HepG2 (cell line): ENCODE measurements around the gene RELB. TPM values are rescaled to one million over a fixed set of nuclear protein-coding genes. Genes with fewer than 3 reads are reported as not detected.

ENCODE experiments used
- ATAC-seq: fragments of 200-7000 bp; cut with Tn5 transposase; 3 replicates; pipeline ENCODE4 v1.9.1; 2020; ENCODE audit warnings: mild to moderate bottlenecking, moderate library complexity
- BruUV-seq: library from RNA; stranded (reverse); fragments of 400-500 nt; replicated peaks from 2 replicates; lab custom pipeline; 2021; lab: Mats Ljungman, UMichigan
- CTCF ChIA-PET: fragments of 300-600 bp; formaldehyde crosslinking; extraction: SDS; loops from one replicate; lab custom pipeline; 2021; ENCODE audit warnings: low total read pairs, inconsistent platforms, low intra/inter-chr PET ratio; lab: Yijun Ruan, JAX
- POLR2A ChIA-PET: fragments of 350-600 bp; sonication (Branson Sonifier 250); formaldehyde crosslinking; loops from one replicate; lab custom pipeline; 2020; ENCODE audit warnings: antibody characterized with exemption, inconsistent platforms; lab: Yijun Ruan, JAX
- DNase-seq: peaks from one replicate; pipeline ENCODE4 v3.0.0-alpha.2; 2015; ENCODE audit warnings: low spot score
- FAIRE-seq: peaks from 3 replicates; lab custom pipeline; 2011; peaks lifted over from hg19 to GRCh38; lab: Jason Lieb, UNC
- H2AFZ ChIP-seq: one replicate; pipeline ENCODE4 v1.6.1; 2011; ENCODE audit warnings: low read length, inconsistent platforms
- H3K27ac ChIP-seq: fragments of 300-600 bp; 3 replicates; pipeline ENCODE4 v1.8.0; 2011; ENCODE audit warnings: mixed run types, mild to moderate bottlenecking, mixed read lengths, low read length, inconsistent platforms; ENCODE audit not compliant: insufficient read depth; ENCODE audit errors: extremely low read length
- H3K27me3 ChIP-seq, 2 experiments: fragments of 200-600 bp in 1 of 2; 2 replicates in 1 of 2; 3 replicates in 1 of 2; pipeline versions ENCODE4 v1.6.0 to v1.8.0; 2011; ENCODE audit warnings: low read length in 2 of 2, mild to moderate bottlenecking in 2 of 2, moderate library complexity in 2 of 2, inconsistent platforms in 1 of 2; ENCODE audit not compliant: insufficient read depth in 2 of 2, control insufficient read depth in 1 of 2
- H3K36me3 ChIP-seq, 2 experiments: fragments of 200-600 bp in 1 of 2; replicated peaks in 1 of 2; 2 replicates in 1 of 2; 3 replicates in 1 of 2; pipeline versions ENCODE4 v1.5.1 to v1.8.0; 2011; ENCODE audit warnings: low read length in 2 of 2, inconsistent platforms in 1 of 2; ENCODE audit not compliant: insufficient read depth in 2 of 2, control insufficient read depth in 1 of 2
- H3K4me1 ChIP-seq: 2 replicates; pipeline ENCODE4 v1.5.1; 2012; ENCODE audit warnings: low read length, inconsistent platforms; ENCODE audit not compliant: insufficient read depth
- H3K4me2 ChIP-seq: 2 replicates; pipeline ENCODE4 v1.6.0; 2011; ENCODE audit warnings: low read depth, low read length, inconsistent platforms
- H3K4me3 ChIP-seq, 3 experiments: fragments of 200-600 bp in 1 of 3; sonication (generic), shearing (Covaris generic) in 1 of 3; replicated peaks in 1 of 3; 2 replicates each; pipeline ENCODE4 v1.5.1; 2011 to 2016; ENCODE audit warnings: low read length in 3 of 3, inconsistent platforms in 2 of 3, low read depth in 2 of 3, mild to moderate bottlenecking in 2 of 3, control low read depth in 1 of 3, mixed read lengths in 1 of 3; ENCODE audit not compliant: insufficient read depth in 1 of 3
- H3K79me2 ChIP-seq: one replicate; pipeline ENCODE4 v1.6.1; 2011; ENCODE audit warnings: low read length, inconsistent platforms; ENCODE audit not compliant: insufficient read depth
- H3K9ac ChIP-seq: 2 replicates; pipeline ENCODE4 v1.6.0; 2011; ENCODE audit warnings: mild to moderate bottlenecking, low read depth, low read length, inconsistent platforms; ENCODE audit not compliant: insufficient read depth
- H3K9me3 ChIP-seq: 2 replicates; pipeline ENCODE4 v1.5.1; 2012; ENCODE audit warnings: mild to moderate bottlenecking, low read length
- H4K20me1 ChIP-seq: 2 replicates; pipeline ENCODE4 v1.6.0; 2011; ENCODE audit warnings: inconsistent platforms, mild to moderate bottlenecking, low read length, moderate library complexity; ENCODE audit not compliant: insufficient read depth
- CEBPB ChIP-seq: IDR thresholded peaks from 2 replicates; pipeline ENCODE4 v1.6.1; 2011; ENCODE audit warnings: low read depth, low read length, improper control_type of control experiment, borderline replicate concordance
- CSRNP1 ChIP-seq: sonication (generic); formaldehyde crosslinking; IDR thresholded peaks from 2 replicates; pipeline ENCODE4 v1.8.1; 2023; ENCODE audit warnings: mild to moderate bottlenecking, missing genetic modification reagents
- EP300 ChIP-seq, 3 experiments: sonication (generic) in 1 of 3; formaldehyde crosslinking in 1 of 3; IDR thresholded peaks; 2 replicates each; pipeline versions ENCODE4 v1.5.1 to v1.6.1; 2011 to 2020; ENCODE audit warnings: low read depth in 2 of 3, low read length in 2 of 3, borderline replicate concordance in 1 of 3, improper control_type of control experiment in 1 of 3, mild to moderate bottlenecking in 1 of 3, missing genetic modification reagents in 1 of 3, moderate library complexity in 1 of 3
- IRF1 ChIP-seq: sonication (generic); formaldehyde crosslinking; IDR thresholded peaks from 2 replicates; pipeline ENCODE4 v1.4.0; 2020; ENCODE audit warnings: low read depth, mild to moderate bottlenecking, missing genetic modification reagents
- KAT2B ChIP-seq: fragments of 150-350 bp; IDR thresholded peaks from 2 replicates; pipeline ENCODE4 v1.6.1; 2014; ENCODE audit warnings: low read depth, low read length, borderline replicate concordance
- KLF16 ChIP-seq, 2 experiments: sonication (generic) in 1 of 2; formaldehyde crosslinking in 1 of 2; IDR thresholded peaks; 2 replicates each; pipeline versions ENCODE4 v1.6.1 to v1.8.0; 2016 to 2023; ENCODE audit warnings: missing genetic modification reagents in 2 of 2, missing compliant biosample characterization in 1 of 2
- MAFF ChIP-seq: IDR thresholded peaks from 2 replicates; pipeline ENCODE4 v1.6.1; 2011; ENCODE audit warnings: low read depth, low read length, improper control_type of control experiment
- NCOA1 ChIP-seq: sonication (generic); formaldehyde crosslinking; IDR thresholded peaks from 2 replicates; pipeline ENCODE4 v1.9.0; 2021; ENCODE audit warnings: missing genetic modification reagents
- RBAK ChIP-seq: sonication (generic); formaldehyde crosslinking; IDR thresholded peaks from 2 replicates; pipeline ENCODE4 v1.5.1; 2020; ENCODE audit warnings: mild to moderate bottlenecking, missing genetic modification reagents
- TBP ChIP-seq: sonication (generic); formaldehyde crosslinking; IDR thresholded peaks from 2 replicates; pipeline ENCODE4 v1.5.0; 2020; ENCODE audit warnings: missing genetic modification reagents
- TRAFD1 ChIP-seq: sonication (generic); formaldehyde crosslinking; IDR thresholded peaks from 2 replicates; pipeline ENCODE4 v1.5.1; 2020; ENCODE audit warnings: missing genetic modification reagents, mild to moderate bottlenecking, borderline replicate concordance
- USF2 ChIP-seq, 2 experiments: sonication (generic) in 1 of 2; formaldehyde crosslinking in 1 of 2; IDR thresholded peaks; 2 replicates each; pipeline versions ENCODE4 v1.5.1 to v1.6.1; 2011 to 2020; ENCODE audit warnings: borderline replicate concordance in 1 of 2, low read depth in 1 of 2, low read length in 1 of 2, mild to moderate bottlenecking in 1 of 2, missing genetic modification reagents in 1 of 2, moderate library complexity in 1 of 2
- ZNF276 ChIP-seq: sonication (generic); formaldehyde crosslinking; IDR thresholded peaks from 2 replicates; pipeline ENCODE4 v1.4.0; 2020; ENCODE audit warnings: mild to moderate bottlenecking, low read depth, missing genetic modification reagents
- ZNF562 ChIP-seq: sonication (generic); formaldehyde crosslinking; IDR thresholded peaks from 2 replicates; pipeline ENCODE4 v1.8.0; 2022; ENCODE audit warnings: missing genetic modification reagents, borderline replicate concordance
- ZNF567 ChIP-seq: sonication (generic); formaldehyde crosslinking; IDR thresholded peaks from 2 replicates; pipeline ENCODE4 v1.8.1; 2023; ENCODE audit warnings: mild to moderate bottlenecking, missing genetic modification reagents, borderline replicate concordance
- ZNF792 ChIP-seq: IDR thresholded peaks from 2 replicates; pipeline ENCODE4 v1.6.1; 2016
- whole genome bisulfite sequencing: methylation state at CpG from one replicate; pipeline ENCODE4 v1.1.6; 2017; ENCODE audit warnings: low lambda C conversion rate; 5-methylcytosine and 5-hydroxymethylcytosine counted together
- in situ Hi-C: cut with HindIII; loops from 2 replicates; pipeline ENCODE4 v1.10.0; 2017; ENCODE audit warnings: low pct_unique_long_range_greater_than_20kb; ENCODE audit not compliant: extremely low pct_ligation_motif_present
- intact Hi-C: fragments of 100-400 bp; cut with micrococcal nuclease; formaldehyde crosslinking; loops from one replicate; pipeline ENCODE4 v1.10.0; 2022; ENCODE audit not compliant: unreplicated experiment
- polyA plus RNA-seq, 8 experiments: library from polyadenylated mRNA; depleted of rRNA in 3 of 8; stranded (reverse) in 7 of 8; unstranded in 1 of 8; fragments of >200 nt; fragmentation: Illumina TruSeq in 4 of 8; extraction: Trizol in 4 of 8; gene quantifications; 2 replicates each; pipeline versions ENCODE4 v1.2.1 to v1.2.3, GENCODE V29; 2011 to 2016; ENCODE audit warnings: low read depth in 4 of 8, missing spikeins in 1 of 8, mixed read lengths in 1 of 8; ENCODE audit not compliant: insufficient read depth in 1 of 8
- total RNA-seq, 5 experiments: library from RNA; depleted of rRNA; stranded (reverse); fragments of >200 nt; fragmentation: Illumina TruSeq; extraction: Trizol; gene quantifications; 2 replicates each; pipeline ENCODE4 v1.2.3, GENCODE V29; 2016; ENCODE audit warnings: low read depth in 1 of 5

RELB gene
- total and polyA plus RNA-seq, 2 of the 13 experiments (the other 11 are each of a cell fraction or from before 2014, with no cell fraction given) = 1.9 to 3.5 TPM

- Histone ChIP-seq H3K9ac (no peak overlapping the region), H2AFZ (no peak overlapping the region), H3K4me3 (no peak overlapping the region), H3K4me2 (no peak overlapping the region), H3K79me2 (no peaks in the 10 kb centered on the region), H3K4me1 (peaks cover 9% of the 10 kb centered on the region; the same call in 1 of the 2 replicates), H4K20me1 (no peaks in the 10 kb centered on the region), H3K36me3 (no peaks in the 10 kb centered on the region; a peak in 1 of 5 replicates), H3K27ac (no peak overlapping the region), H3K9me3 (no peaks in the 10 kb centered on the region), H3K27me3 (no peaks in the 10 kb centered on the region)
- no TSS peak for BruUV-seq
- ChIA-PET POLR2A (no interaction called here), CTCF (no interaction called here)
- no peak for FAIRE-seq
- no peak for DNase-seq
- in situ Hi-C loops (loop anchor here (10.0 kb wide), 1 partner anchor 114 kb away; no protein-coding TSS in a partner anchor), intact Hi-C loops (no loop called here)
- TF ChIP-seq ZNF562 (CRISPR knock-in tag) (no peak), NCOA1 (CRISPR knock-in tag) (no peak), USF2 (IDR thresholded peaks at IDR 0.05; ENCODE audit: low read depth, low read length) (no peak), USF2 (CRISPR knock-in tag; IDR thresholded peaks at IDR 0.05; ENCODE audit: borderline replicate concordance) (no peak), KLF16 (CRISPR knock-in tag; IDR thresholded peaks at IDR 0.05) (no peak), EP300 (IDR thresholded peaks at IDR 0.05; ENCODE audit: low read depth in 2 of 2, low read length in 2 of 2) (no peak), EP300 (CRISPR knock-in tag; IDR thresholded peaks at IDR 0.05; ENCODE audit: borderline replicate concordance) (no peak), ZNF567 (CRISPR knock-in tag) (no peak), CSRNP1 (no peak), IRF1 (CRISPR knock-in tag) (no peak), KAT2B (no peak), TBP (CRISPR knock-in tag) (no peak), RBAK (no peak), ZNF276 (CRISPR knock-in tag) (no peak), TRAFD1 (CRISPR knock-in tag) (no peak), MAFF (no peak), CEBPB (no peak), ZNF792 (CRISPR knock-in tag) (no peak)
- no peak for ATAC-seq
- WGBS = 85% methylated on average over 5 of the region's 6 CpGs
Observed at GRCh38 chr19:45010306-45010705, 9.0 kb downstream of the RELB start.
